KBM-7 (cell line): ENCODE data around the gene CD96.
A peak's percentile ranks its signal among the peaks of the same experiment; 100 is the strongest.
"Not testable (repeated sequence)": the region's sequence is repeated elsewhere in the genome, so short reads cannot be mapped to it uniquely, and the experiment has no call there.

Source experiments
- DNase-seq: peaks from one replicate; pipeline ENCODE4 v3.0.0-alpha.2; 2015
- in situ Hi-C: fragments of 300-500 bp; cut with MboI; formaldehyde crosslinking; loops from 2 replicates; pipeline ENCODE4 v1.14.3; 2020; ENCODE audit warnings: low sequenced_read_pairs, low pct_unique_long_range_greater_than_20kb, mixed read lengths

CD96 gene

DNA sequence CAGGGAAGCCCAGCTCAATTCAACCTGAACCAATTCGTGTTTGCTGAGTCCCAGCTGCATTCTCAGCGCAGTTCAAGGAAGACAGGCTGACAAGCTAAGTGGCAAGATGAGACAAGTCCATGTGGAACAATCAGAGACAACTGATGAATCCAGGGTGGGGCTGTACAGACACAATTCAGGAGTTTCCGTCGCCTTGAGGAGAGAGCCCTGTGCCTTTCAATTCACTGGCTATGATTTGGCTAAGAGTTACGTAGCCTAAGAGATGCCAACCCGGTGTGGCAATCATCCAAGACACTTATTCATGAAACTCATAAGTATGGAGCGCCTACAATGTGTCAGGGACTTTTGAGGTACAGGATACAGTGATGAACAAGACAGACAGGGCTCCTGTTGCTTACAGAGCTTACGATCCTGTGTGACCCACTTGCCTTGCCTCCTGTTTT is 68.6 kb downstream of the CD96 start:
- in situ Hi-C loops, result no loop called here
- DNase-seq, result no peak

DNA sequence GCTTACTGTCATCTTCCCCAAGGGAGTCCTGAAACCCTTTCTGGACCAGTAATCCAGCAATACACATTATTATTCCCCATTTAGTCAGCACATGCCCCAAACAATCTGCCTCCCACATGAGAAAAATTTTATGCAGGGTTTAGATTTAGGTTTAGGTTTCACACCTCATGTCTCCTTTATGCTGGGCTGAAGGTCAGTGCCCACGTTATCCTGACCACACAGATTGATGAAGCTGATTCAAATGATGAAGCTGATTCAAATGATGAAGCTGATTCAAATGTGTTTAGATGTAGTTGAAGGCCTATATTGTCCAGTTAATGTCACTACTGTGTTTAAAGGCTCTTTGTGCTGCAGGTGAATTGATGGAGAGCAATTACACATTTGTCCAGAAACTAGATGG is 71.3 kb downstream of the CD96 start:
- in situ Hi-C loops, result no loop called here
- no peak for DNase-seq

- in situ Hi-C loops, result no loop called here
- DNase-seq, result no peak
Measured at GRCh38 chr3:111615880-111616279, 73.9 kb downstream of the CD96 start.

GRCh38 chr3:111616417-111617105 is 74.6 kb downstream of the CD96 start:
- DNase-seq, result no peak
- in situ Hi-C loops, result no loop called here

GRCh38 chr3:111617406-111617805 is 75.4 kb downstream of the CD96 start:
- no peak for DNase-seq
- in situ Hi-C loops, result no loop called here

- in situ Hi-C loops, result no loop called here
- no peak for DNase-seq
Measured at GRCh38 chr3:111617912-111618601, 76.1 kb downstream of the CD96 start.

GRCh38 chr3:111618945-111619344 is 76.9 kb downstream of the CD96 start:
- in situ Hi-C loops, result no loop called here

DNA sequence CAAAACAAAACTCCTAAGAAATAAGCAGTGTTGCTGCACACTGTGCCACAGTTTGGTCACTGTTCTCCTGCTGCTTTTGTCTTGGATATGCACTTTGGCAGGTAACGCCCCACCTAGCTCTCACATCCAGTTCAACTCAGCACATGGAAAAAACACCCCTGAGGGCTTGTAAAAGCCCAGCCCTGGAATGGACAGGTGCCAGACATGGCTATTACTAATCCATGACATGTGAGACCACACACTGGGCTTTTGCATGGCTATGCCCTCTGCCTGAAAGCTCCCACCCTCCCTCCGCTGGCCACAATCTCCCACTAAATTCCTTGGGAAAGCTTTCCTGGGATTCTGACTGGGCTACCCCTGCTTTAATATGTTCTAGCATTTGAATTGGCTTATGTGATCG is 77.8 kb downstream of the CD96 start:
- in situ Hi-C loops, result no loop called here

More at GRCh38 chr3:111618945-111619344, 76.9 kb downstream of the CD96 start:
- no peak for DNase-seq

GRCh38 chr3:111621535-111621934 is 79.5 kb downstream of the CD96 start:
- in situ Hi-C loops, result no loop called here
- DNase-seq, result peak; percentile 8

More for the DNA sequence above, 77.8 kb downstream of the CD96 start:
- no peak for DNase-seq

DNA sequence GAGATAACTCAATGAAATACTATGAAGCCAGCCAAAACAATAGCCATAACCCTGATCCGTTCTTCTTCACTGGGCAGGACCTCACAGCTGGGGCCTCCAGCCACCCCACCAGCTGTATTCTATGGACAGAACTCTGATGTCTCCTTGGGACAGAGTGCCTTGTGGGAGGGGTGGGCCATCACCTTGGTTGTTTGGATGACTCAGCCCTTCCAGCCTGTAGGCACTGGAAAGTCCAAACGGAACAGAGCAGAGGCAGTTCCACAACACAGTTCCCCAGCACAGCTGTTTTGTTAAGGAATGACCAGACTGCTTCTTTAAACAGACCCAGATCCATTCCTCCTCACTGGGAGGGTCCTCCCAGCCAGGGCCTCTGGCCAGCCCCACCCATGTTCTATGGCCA is 85.1 kb downstream of the CD96 start:
- DNase-seq, result no peak
- in situ Hi-C loops, result no loop called here

GRCh38 chr3:111629018-111629417 is 87.0 kb downstream of the CD96 start:
- in situ Hi-C loops, DNase-seq: not testable (repeated sequence)

- in situ Hi-C loops, result not testable (repeated sequence)
Measured at GRCh38 chr3:111630638-111631037, 88.6 kb downstream of the CD96 start.

GRCh38 chr3:111635403-111635802 is 93.4 kb downstream of the CD96 start:
- in situ Hi-C loops, result no loop called here
- no peak for DNase-seq

More at GRCh38 chr3:111630638-111631037, 88.6 kb downstream of the CD96 start:
- not testable (repeated sequence) for DNase-seq

GRCh38 chr3:111636366-111636885 is 94.4 kb downstream of the CD96 start:
- no peak for DNase-seq
- in situ Hi-C loops, result no loop called here

- in situ Hi-C loops, result no loop called here
- DNase-seq, result no peak
Measured at GRCh38 chr3:111639316-111639715, 97.3 kb downstream of the CD96 start.

DNA sequence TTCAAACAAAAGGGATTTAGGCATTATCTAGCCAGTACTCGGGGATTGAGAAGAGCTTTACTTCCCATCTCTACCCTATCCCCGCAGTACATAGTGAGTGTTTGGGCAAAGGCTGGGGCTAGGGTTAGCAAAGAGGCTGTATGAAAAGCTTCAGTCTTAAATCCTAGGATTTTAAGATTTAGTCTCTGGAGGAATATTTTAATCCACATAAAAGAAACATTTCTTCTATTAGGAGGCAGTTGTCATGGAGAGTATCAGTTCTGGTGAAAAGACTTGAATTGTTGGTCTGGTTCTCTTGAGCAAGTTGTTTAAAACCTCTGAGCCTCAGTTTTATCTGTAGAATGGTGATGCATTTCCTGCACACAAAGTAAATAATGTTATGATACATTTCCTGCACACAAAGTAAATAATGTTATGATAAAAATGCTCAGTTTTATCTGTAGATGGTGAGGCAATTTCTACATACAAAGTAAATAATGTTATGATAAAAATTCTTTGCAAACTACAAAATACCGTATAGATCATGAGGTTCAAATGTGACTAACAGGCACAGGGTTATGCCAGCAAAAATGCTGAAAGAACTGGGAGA is 107.1 kb downstream of the CD96 start:
- in situ Hi-C loops, result no loop called here
- no peak for DNase-seq

- in situ Hi-C loops, result no loop called here
- no peak for DNase-seq
Measured at GRCh38 chr3:111650378-111651275, 108.6 kb downstream of the CD96 start.

DNA sequence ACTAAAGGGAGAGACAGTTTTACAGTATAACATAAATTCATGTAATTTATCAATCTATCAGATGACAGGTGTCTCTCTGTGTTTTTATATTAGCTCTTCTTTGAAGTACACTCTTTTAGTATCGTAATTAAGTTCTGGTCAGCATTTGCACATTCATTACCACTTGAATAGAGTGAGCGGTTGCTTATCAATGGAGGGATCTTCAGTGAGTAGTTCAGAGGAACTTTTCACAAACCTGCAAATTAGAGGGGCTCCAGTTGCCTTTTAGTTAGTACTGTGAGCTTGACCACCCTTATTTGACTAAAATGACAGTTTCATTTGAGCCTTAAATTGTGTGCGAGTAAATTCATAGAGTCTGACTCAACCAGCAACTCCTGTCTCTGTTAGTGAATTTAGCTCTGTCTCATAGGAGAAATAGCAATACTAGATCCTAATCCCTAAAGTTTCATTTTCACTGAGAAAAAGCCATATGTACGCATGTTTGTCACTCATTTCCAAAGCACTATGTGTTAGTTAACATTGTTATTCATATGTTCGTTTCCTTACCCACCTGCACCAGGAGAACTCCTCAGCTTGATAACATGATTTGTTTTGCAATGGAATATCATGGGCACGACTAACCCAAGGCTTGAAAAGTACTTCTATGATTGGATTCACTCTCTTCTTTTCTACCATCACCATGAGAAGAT is 110.6 kb downstream of the CD96 start:
- DNase-seq, result no peak
- in situ Hi-C loops, result no loop called here

GRCh38 chr3:111653766-111654165 is 111.8 kb downstream of the CD96 start:
- DNase-seq, result no peak
- in situ Hi-C loops, result no loop called here
